Gastrocnemius medialis (tissue), 4 donors: ENCODE results near the gene FEV. TPM values are rescaled to one million over a fixed set of nuclear protein-coding genes. Genes with fewer than 3 reads are reported as not detected.

Experiments used
- ATAC-seq, 2 donors: fragments of 150-250 bp; one replicate each; pipeline ENCODE4 v1.9.1; 2016
- DNase-seq, 2 donors: peaks; one replicate each; pipeline ENCODE4 v3.0.0-alpha.2; 2019
- H3K27ac ChIP-seq, 4 donors: fragments of 200-600 bp; sonication (generic); 1 replicate in 1 of 4; 2 replicates in 3 of 4; pipeline ENCODE4 v1.5.1; 2016 to 2018; ENCODE audit warnings: mild to moderate bottlenecking in 2 of 4, moderate library complexity in 1 of 4
- H3K27me3 ChIP-seq, 3 donors: fragments of 200-600 bp; sonication (generic) in 2 of 3; 1 replicate in 1 of 3; 2 replicates in 2 of 3; pipeline versions ENCODE4 v1.5.1 to v1.6.0; 2016 to 2019; ENCODE audit warnings: mild to moderate bottlenecking in 1 of 3, moderate library complexity in 1 of 3
- H3K36me3 ChIP-seq, 2 donors: fragments of 200-600 bp; sonication (generic) in 1 of 2; one replicate each; pipeline ENCODE4 v1.5.1; 2017 to 2018
- H3K4me1 ChIP-seq, 2 donors: fragments of 200-600 bp; sonication (generic) in 1 of 2; one replicate each; pipeline ENCODE4 v1.5.1; 2016 to 2017; ENCODE audit warnings: mild to moderate bottlenecking in 2 of 2
- H3K4me3 ChIP-seq, 4 donors: fragments of 200-600 bp; sonication (generic) in 3 of 4; 1 replicate in 1 of 4; 2 replicates in 3 of 4; pipeline ENCODE4 v1.5.1; 2016 to 2019; ENCODE audit warnings: mild to moderate bottlenecking in 2 of 4
- H3K9me3 ChIP-seq, 3 donors: fragments of 200-600 bp; sonication (generic) in 2 of 3; 1 replicate in 1 of 3; 2 replicates in 2 of 3; pipeline ENCODE4 v1.5.1; 2016 to 2019
- CTCF ChIP-seq, 5 experiments: fragments of 450-650 bp in 3 of 5; fragments of 200-600 bp in 2 of 5; sonication (generic) in 2 of 5; IDR thresholded peaks in 4 of 5; conservative IDR thresholded peaks in 1 of 5; 1 replicate in 4 of 5; 2 replicates in 1 of 5; pipeline ENCODE4 v1.5.1; 2016 to 2019; ENCODE audit warnings: antibody characterized with exemption in 5 of 5, mild to moderate bottlenecking in 3 of 5, moderate library complexity in 3 of 5
- POLR2A ChIP-seq, 2 donors: fragments of 450-650 bp; IDR thresholded peaks; one replicate each; pipeline ENCODE4 v1.6.1; 2017; ENCODE audit warnings: antibody characterized with exemption in 2 of 2, mild to moderate bottlenecking in 2 of 2, moderate library complexity in 2 of 2
- in situ Hi-C, 4 donors: fragments of 200-750 bp; cut with MboI; loops; one replicate each; pipeline versions ENCODE4 v1.15.0 to v1.8.0; 2017; ENCODE audit warnings: low sequenced_read_pairs in 4 of 4
- intact Hi-C: fragments of 100-400 bp; cut with DNase I; formaldehyde crosslinking; loops from one replicate; pipeline ENCODE4 v1.15.1; 2023; ENCODE audit warnings: low total_unique reads
- total RNA-seq, 4 donors: library from RNA; depleted of rRNA; stranded (reverse); fragments of >200 nt; gene quantifications; one replicate each; pipeline versions ENCODE4 v1.1.0 to v1.2.3, GENCODE V29; 2016

FEV gene
- total RNA-seq, 4 donors from 2014 or later, result not detected

DNA sequence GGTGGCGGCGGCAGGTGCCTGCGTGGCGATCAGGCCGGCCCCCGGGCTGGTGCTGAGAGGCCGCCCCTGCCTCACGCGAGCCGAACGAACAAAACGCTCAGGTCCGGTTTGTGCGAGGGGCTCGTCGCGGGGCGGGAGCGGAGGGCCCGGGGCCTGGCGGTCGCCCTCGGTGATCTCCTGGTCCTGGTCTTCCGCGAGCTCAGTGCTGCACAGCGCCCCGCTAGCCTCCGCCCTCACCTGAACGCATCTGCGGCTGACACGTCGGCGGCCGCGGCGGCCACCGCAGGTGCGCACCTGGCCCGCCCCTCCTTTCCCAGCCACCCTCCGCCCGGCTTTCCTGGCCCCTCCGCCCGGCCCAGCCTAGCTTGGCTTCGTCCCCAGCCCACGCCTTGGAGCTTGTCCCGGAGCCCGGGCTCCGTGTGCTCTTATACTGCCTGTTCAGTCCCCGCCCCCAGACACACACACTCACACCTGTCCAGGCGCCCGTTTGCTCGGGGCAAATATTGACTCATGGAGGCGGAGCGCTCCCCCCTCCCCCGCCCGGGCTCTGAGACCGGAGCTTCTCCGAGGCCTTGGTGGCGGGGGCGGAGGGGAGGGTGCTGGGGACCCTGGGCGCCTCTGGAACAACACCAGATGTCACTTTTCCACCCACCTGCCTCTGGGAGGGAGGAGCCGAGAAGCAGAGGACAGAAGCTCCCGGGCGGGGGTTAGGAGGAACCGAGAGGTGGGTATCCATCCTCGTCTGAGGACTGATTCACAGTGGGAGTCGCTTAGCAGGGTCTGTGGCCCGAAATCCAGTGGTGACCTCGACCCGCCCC lies 16.8 kb upstream of the FEV start:
- Histone ChIP-seq H3K36me3 (no peaks in the 10 kb centered on the region), H3K27me3 (peaks cover 48 to 58% (median 50%) of the 10 kb centered on the region in 3 donors), H3K4me3 (no peak overlapping the region), H3K4me1 (peaks cover 0 to 15% of the 10 kb centered on the region in 2 donors), H3K27ac (no peak overlapping the region), H3K9me3 (no peaks in the 10 kb centered on the region)
- DNase-seq (no peak), ATAC-seq (no peak)
- TF ChIP-seq POLR2A (IDR thresholded peaks at IDR 0.05), result no peak
- TF ChIP-seq CTCF (IDR thresholded peaks at IDR 0.05 in 4 of 5, conservative IDR thresholded peaks at IDR 0.05 in 1 of 5), result no peak
- in situ Hi-C loops, result loop anchor here in 1 of 4 donors (25.0 kb wide), 1 partner anchor 311 kb away; the partner anchor contains the start of gene PTPRN
- intact Hi-C loops, result no loop called here

DNA sequence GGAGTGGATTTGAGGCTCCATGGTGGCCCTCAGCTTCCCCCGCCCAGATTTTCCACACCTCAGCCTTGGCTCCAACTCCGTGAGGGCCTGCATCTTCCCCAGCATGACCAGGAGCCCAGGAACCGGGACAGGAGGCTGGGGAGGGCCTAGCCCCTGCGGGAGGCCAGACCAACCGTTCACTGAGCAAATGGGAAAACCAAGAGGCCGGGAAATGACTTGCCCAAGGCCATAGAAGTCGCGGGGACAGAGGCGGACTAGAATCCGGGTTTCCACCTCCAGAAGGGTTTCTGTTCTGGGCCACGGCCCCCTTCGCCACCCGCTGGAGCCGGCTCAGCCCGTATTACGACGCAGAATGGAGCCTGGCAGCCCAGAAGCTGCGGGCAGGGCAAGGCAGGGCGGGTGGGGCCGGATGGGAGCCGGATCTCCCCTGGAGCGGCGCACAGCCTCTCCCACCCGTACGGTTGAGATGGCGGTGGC lies 16.2 kb upstream of the FEV start:
- intact Hi-C loops, result no loop called here
- H3K4me3 ChIP-seq, result no peak overlapping the region

GRCh38 chr2:219000569-219000960 lies 15.6 kb upstream of the FEV start:
- no peak for DNase-seq
- no peak for ATAC-seq
- Histone ChIP-seq H3K27ac (no peak overlapping the region), H3K9me3 (no peaks in the 10 kb centered on the region), H3K36me3 (no peaks in the 10 kb centered on the region), H3K4me1 (peaks cover 5 to 18% of the 10 kb centered on the region in 2 donors), H3K4me3 (no peak overlapping the region), H3K27me3 (peaks cover 46 to 65% (median 51%) of the 10 kb centered on the region in 3 donors)
- no peak for TF ChIP-seq POLR2A (IDR thresholded peaks at IDR 0.05)
- TF ChIP-seq CTCF (IDR thresholded peaks at IDR 0.05 in 4 of 5, conservative IDR thresholded peaks at IDR 0.05 in 1 of 5), result no peak
- intact Hi-C loops, result no loop called here
- in situ Hi-C loops, result loop anchor here in 1 of 4 donors (25.0 kb wide), 1 partner anchor 312 kb away; the partner anchor contains the start of gene PTPRN

More for the DNA sequence above, 16.2 kb upstream of the FEV start:
- ATAC-seq, result no peak
- peaks cover 48 to 63% (median 49%) of the 10 kb centered on the region in 3 donors for H3K27me3 ChIP-seq
- DNase-seq, result no peak
- no peak overlapping the region for H3K27ac ChIP-seq
- no peaks in the 10 kb centered on the region for H3K9me3 ChIP-seq
- H3K36me3 ChIP-seq, result no peaks in the 10 kb centered on the region
- in situ Hi-C loops, result loop anchor here in 1 of 4 donors (25.0 kb wide), 1 partner anchor 311 kb away; the partner anchor contains the start of gene PTPRN
- H3K4me1 ChIP-seq, result peaks cover 3 to 15% of the 10 kb centered on the region in 2 donors
- no peak for TF ChIP-seq CTCF (IDR thresholded peaks at IDR 0.05 in 4 of 5, conservative IDR thresholded peaks at IDR 0.05 in 1 of 5)
- no peak for TF ChIP-seq POLR2A (IDR thresholded peaks at IDR 0.05)

DNA sequence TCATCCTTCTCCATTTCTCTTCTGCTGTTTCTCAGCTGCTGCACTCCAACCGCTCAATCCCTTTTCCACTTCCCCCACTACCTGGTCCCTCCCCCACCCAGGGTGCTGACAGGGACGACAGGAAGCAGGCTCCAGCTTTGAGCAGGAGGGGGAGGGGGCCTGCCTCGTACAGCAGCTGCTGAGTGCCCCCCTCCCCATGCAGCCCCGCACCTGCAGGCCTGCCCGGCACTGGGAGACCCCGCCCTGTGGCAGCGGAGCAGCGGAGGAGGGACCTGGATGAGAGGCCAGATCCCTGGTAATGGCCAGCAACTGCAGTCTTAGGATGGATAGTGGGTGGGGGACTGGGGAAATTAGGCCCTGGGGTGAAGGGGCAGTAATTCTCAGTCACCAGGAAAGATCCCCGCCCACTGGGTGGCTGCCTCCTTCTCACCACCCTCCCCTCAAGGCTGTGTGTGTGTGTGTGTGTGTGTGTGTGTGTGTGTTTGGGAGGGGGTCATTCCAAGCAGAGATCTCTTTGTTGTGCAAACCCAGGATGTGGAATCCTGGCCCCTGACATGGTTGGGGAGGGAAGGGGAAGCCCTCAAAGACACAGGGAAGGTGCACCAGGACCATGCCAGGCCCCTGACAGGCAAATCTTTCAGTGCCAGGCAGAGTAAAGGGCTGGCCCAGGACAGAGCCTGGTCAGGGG lies 15.0 kb upstream of the FEV start:
- intact Hi-C loops (loop anchor here (5.0 to 10.0 kb wide), 2 partner anchors 252 to 295 kb away; partner anchors contain the start of genes TUBA4A and TUBA4B), in situ Hi-C loops (loop anchor here in 1 of 4 donors (25.0 kb wide), 1 partner anchor 312 kb away; the partner anchor contains the start of gene PTPRN)
- H3K4me1 ChIP-seq, result peaks cover 5 to 18% of the 10 kb centered on the region in 2 donors
- H3K27ac ChIP-seq, result no peak overlapping the region
- no peak overlapping the region for H3K4me3 ChIP-seq
- H3K9me3 ChIP-seq, result no peaks in the 10 kb centered on the region
- TF ChIP-seq CTCF (IDR thresholded peaks at IDR 0.05 in 4 of 5, conservative IDR thresholded peaks at IDR 0.05 in 1 of 5), result no peak
- no peak for TF ChIP-seq POLR2A (IDR thresholded peaks at IDR 0.05)
- DNase-seq (no peak), ATAC-seq (no peak)
- no peaks in the 10 kb centered on the region for H3K36me3 ChIP-seq
- peaks cover 46 to 65% (median 54%) of the 10 kb centered on the region in 3 donors for H3K27me3 ChIP-seq
